Smooth muscle cell (in vitro differentiated cells): Measurements from ENCODE around the gene ABCC11. TPM values are rescaled to one million over a fixed set of nuclear protein-coding genes. Genes with fewer than 3 reads are reported as not detected.

Experiments
- DNase-seq: peaks from one replicate; lab custom pipeline; 2025; ENCODE audit not compliant: unreplicated experiment; lab: John Stamatoyannopoulos, UW
- H2AFZ ChIP-seq: fragments of 200-600 bp; sonication (generic); 2 replicates; pipeline ENCODE4 v1.6.0; 2016; ENCODE audit warnings: antibody characterized with exemption, low read depth, mild to moderate bottlenecking
- H3F3A ChIP-seq: fragments of 200-600 bp; sonication (generic); 2 replicates; pipeline ENCODE4 v1.6.0; 2017; ENCODE audit warnings: antibody characterized with exemption, low read depth
- H3K27ac ChIP-seq: fragments of 200-600 bp; sonication (generic); 2 replicates; pipeline ENCODE4 v1.5.1; 2016; ENCODE audit warnings: low read depth, mild to moderate bottlenecking
- H3K27me3 ChIP-seq: fragments of 200-600 bp; sonication (generic); 2 replicates; pipeline ENCODE4 v1.6.1; 2016; ENCODE audit warnings: low read depth, mild to moderate bottlenecking
- H3K36me3 ChIP-seq: fragments of 200-600 bp; sonication (generic); 2 replicates; pipeline ENCODE4 v1.5.1; 2016; ENCODE audit warnings: low read depth
- H3K4me1 ChIP-seq: fragments of 200-600 bp; sonication (generic); 2 replicates; pipeline ENCODE4 v1.5.1; 2016; ENCODE audit warnings: low read depth
- H3K4me2 ChIP-seq: fragments of 200-600 bp; sonication (generic); 2 replicates; pipeline ENCODE4 v1.6.0; 2016; ENCODE audit warnings: mild to moderate bottlenecking
- H3K4me3 ChIP-seq: fragments of 200-600 bp; sonication (generic); 2 replicates; pipeline ENCODE4 v1.5.1; 2016; ENCODE audit warnings: mild to moderate bottlenecking
- H3K79me2 ChIP-seq: fragments of 200-600 bp; sonication (generic); 2 replicates; pipeline ENCODE4 v1.6.0; 2016; ENCODE audit warnings: low read depth, mild to moderate bottlenecking
- H3K9ac ChIP-seq: fragments of 200-600 bp; sonication (generic); 2 replicates; pipeline ENCODE4 v1.6.0; 2016; ENCODE audit warnings: low read depth
- H3K9me3 ChIP-seq: fragments of 200-600 bp; sonication (generic); replicated peaks from 2 replicates; pipeline ENCODE4 v1.5.1; 2016; ENCODE audit warnings: low read depth
- H4K20me1 ChIP-seq: fragments of 200-600 bp; sonication (generic); 2 replicates; pipeline ENCODE4 v1.6.0; 2016; ENCODE audit warnings: low read depth
- WGBS: methylation state at CpG from one replicate; pipeline ENCODE4 v1.1.7; 2016; ENCODE audit warnings: low lambda C conversion rate; 5-methylcytosine and 5-hydroxymethylcytosine counted together
- polyA plus RNA-seq: library from polyadenylated mRNA; unstranded; fragments of >200 nt; fragmentation: Nextera tagmentation; extraction: Ambion mirVana; gene quantifications from 2 replicates; pipeline ENCODE4 v1.2.1, GENCODE V29; 2016
- total RNA-seq: library from RNA; depleted of rRNA; stranded (reverse); fragments of >200 nt; gene quantifications from 2 replicates; pipeline ENCODE4 v1.2.3, GENCODE V29; 2014
- TF ChIP-seq, protein P1 (sequence below): fragments of 200-600 bp; sonication (generic); IDR thresholded peaks from 2 replicates; pipeline ENCODE4 v1.5.1; 2017; ENCODE audit warnings: borderline replicate concordance, mild to moderate bottlenecking, antibody characterized with exemption; ENCODE audit not compliant: insufficient read depth, poor library complexity, severe bottlenecking

The ABCC11 gene
- total and polyA plus RNA-seq, 2 experiments from 2014 or later, result not detected

DNA sequence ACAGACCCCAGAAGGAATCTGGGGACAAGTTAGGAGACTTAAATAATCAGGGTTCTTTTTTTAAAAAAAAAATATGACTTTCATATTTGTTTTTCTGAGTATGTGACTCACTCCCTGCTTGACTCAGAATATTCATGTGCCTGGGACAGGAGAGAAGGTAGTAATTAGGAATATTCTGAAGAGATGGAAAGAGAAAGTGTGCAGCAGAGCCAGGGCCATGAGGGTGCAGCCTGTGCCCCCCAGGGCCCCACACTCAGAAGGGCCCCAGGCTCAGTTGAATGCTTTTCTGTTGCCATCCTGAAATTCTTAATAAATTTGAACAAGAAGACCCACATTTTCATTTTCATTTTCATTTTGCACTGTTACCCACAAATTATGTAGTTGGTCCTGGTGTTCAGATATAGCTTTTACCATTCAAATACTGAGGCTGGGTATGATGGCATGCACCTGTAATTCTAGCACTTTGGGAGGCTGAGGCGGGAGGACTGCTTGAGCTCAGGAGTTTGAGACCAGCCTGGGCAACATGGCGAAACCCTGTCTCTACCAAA lies 14.8 kb downstream of the ABCC11 start:
- H3K79me2 ChIP-seq, result no peaks in the 10 kb centered on the region
- DNase-seq, result no peak
- no peaks in the 10 kb centered on the region for H3K36me3 ChIP-seq
- no peak overlapping the region for H3K9ac ChIP-seq
- no peak overlapping the region for H2AFZ ChIP-seq
- 92% methylated on average over 2 of the region's 2 CpGs for WGBS
- H3K9me3 ChIP-seq, result no peaks in the 10 kb centered on the region
- no peak overlapping the region for H3K4me2 ChIP-seq
- TF ChIP-seq, protein P1, sequence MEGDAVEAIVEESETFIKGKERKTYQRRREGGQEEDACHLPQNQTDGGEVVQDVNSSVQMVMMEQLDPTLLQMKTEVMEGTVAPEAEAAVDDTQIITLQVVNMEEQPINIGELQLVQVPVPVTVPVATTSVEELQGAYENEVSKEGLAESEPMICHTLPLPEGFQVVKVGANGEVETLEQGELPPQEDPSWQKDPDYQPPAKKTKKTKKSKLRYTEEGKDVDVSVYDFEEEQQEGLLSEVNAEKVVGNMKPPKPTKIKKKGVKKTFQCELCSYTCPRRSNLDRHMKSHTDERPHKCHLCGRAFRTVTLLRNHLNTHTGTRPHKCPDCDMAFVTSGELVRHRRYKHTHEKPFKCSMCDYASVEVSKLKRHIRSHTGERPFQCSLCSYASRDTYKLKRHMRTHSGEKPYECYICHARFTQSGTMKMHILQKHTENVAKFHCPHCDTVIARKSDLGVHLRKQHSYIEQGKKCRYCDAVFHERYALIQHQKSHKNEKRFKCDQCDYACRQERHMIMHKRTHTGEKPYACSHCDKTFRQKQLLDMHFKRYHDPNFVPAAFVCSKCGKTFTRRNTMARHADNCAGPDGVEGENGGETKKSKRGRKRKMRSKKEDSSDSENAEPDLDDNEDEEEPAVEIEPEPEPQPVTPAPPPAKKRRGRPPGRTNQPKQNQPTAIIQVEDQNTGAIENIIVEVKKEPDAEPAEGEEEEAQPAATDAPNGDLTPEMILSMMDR, result no peak
- H3F3A ChIP-seq, result no peaks in the 10 kb centered on the region
- H3K4me3 ChIP-seq, result no peak overlapping the region
- no peak overlapping the region for H3K27ac ChIP-seq
- H3K27me3 ChIP-seq, result no peaks in the 10 kb centered on the region
- no peaks in the 10 kb centered on the region for H4K20me1 ChIP-seq
- H3K4me1 ChIP-seq, result no peaks in the 10 kb centered on the region

DNA sequence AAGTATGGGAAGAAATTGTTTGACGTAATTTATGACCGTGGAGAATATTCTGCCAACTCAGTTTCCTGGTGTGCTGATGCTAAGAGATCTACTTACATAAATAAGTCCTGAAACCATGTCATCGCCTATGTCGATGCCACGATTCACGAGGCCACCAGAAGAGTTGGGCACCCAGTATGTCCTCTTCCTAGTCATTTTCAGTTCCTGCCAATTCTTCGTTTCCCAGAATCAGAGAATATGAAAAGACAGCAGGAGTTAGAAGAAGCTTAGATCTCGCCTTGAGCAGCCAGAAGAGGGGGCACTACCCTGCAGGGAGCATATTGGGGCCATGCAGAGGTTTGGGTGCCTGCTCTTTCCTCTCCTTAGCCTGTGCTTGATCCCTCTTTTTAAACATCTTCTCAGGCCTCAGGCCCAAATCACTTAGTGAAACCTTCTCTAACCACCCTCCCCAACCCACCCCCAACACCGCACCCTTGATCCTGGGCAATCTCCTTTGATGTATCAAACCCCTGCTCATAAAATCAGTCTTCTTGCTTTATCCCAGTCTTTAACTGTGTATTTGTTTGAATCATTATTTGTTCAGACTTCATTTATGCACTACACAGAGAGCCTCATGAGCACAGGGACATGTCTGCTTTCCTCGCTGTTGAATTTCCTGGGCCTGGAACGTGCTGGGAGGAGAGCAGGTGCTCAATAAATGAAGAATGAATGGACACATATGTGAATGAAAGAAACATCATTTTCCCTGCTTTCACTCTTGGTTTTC lies 15.4 kb downstream of the ABCC11 start:
- Histone ChIP-seq H4K20me1 (no peaks in the 10 kb centered on the region), H3F3A (no peaks in the 10 kb centered on the region), H3K4me3 (no peak overlapping the region), H3K9ac (no peak overlapping the region), H3K4me1 (no peaks in the 10 kb centered on the region), H3K27ac (no peak overlapping the region), H3K36me3 (no peaks in the 10 kb centered on the region), H3K79me2 (no peaks in the 10 kb centered on the region), H3K4me2 (no peak overlapping the region), H2AFZ (no peak overlapping the region), H3K9me3 (no peaks in the 10 kb centered on the region), H3K27me3 (no peaks in the 10 kb centered on the region)
- 76% methylated on average over 11 of the region's 11 CpGs for WGBS
- DNase-seq, result no peak
- TF ChIP-seq, protein P1, result peak; percentile 47

DNA sequence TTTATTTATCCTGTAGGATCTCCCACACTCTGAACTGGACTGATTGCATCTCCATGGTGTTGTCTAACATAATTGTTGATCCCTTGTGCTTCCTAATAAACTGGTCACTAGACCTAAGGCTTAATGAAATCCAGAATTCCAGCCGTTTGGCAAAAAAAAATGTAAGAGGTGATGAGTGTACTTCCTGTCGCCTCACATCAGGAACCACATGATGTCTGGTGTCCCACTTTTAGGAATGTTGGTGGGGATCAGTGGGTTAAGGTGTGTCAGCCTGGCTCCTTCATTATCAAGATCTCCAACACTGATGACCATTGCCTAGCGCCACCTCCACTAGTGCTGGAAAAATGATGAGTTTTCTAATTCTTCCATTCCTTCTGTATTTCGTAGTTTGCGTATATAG lies 21.9 kb downstream of the ABCC11 start:
- H2AFZ ChIP-seq, result no peak overlapping the region
- H3K9me3 ChIP-seq, result no peaks in the 10 kb centered on the region
- H3K4me3 ChIP-seq, result no peak overlapping the region
- no peaks in the 10 kb centered on the region for H3K79me2 ChIP-seq
- DNase-seq, result no peak
- H3K36me3 ChIP-seq, result no peaks in the 10 kb centered on the region
- WGBS, result 80% methylated on average over 5 of the region's 5 CpGs
- no peak overlapping the region for H3K9ac ChIP-seq
- H3K27ac ChIP-seq, result no peak overlapping the region
- TF ChIP-seq, protein P1, result no peak
- no peaks in the 10 kb centered on the region for H3K4me1 ChIP-seq
- no peak overlapping the region for H3K4me2 ChIP-seq
- no peaks in the 10 kb centered on the region for H4K20me1 ChIP-seq
- no peaks in the 10 kb centered on the region for H3K27me3 ChIP-seq
- H3F3A ChIP-seq, result no peaks in the 10 kb centered on the region

DNA sequence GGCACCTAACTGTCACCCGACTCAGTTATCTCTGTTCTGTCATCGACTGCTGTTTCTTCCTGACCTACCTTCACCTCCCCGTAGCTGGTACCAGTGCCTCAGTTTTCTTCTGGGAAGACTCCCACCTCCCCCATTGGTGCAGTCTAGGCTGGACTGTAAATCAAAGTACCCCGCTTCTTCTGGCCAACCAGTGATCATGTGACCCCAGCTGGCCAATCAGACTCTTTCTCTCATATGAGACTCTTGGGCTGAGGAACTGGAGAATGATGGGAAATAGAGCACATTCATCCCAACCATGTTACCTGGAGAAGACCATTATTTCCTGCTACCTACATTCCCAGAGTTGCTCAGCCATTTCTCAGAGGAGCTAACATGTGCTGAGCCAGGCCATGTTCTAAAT lies 23.8 kb downstream of the ABCC11 start:
- no peaks in the 10 kb centered on the region for H4K20me1 ChIP-seq
- WGBS, result 98% methylated on average over 4 of the region's 4 CpGs
- TF ChIP-seq, protein P1, result no peak
- no peak overlapping the region for H3K4me2 ChIP-seq
- no peaks in the 10 kb centered on the region for H3K27me3 ChIP-seq
- DNase-seq, result no peak
- no peaks in the 10 kb centered on the region for H3K9me3 ChIP-seq
- H3K27ac ChIP-seq, result no peak overlapping the region
- H3K79me2 ChIP-seq, result no peaks in the 10 kb centered on the region
- no peaks in the 10 kb centered on the region for H3K4me1 ChIP-seq
- H2AFZ ChIP-seq, result no peak overlapping the region
- no peaks in the 10 kb centered on the region for H3K36me3 ChIP-seq
- no peak overlapping the region for H3K4me3 ChIP-seq
- H3K9ac ChIP-seq, result no peak overlapping the region
- H3F3A ChIP-seq, result no peaks in the 10 kb centered on the region
